HepG2 (cell line): Measurements from ENCODE around the gene RNF13. TPM values are rescaled to one million over a fixed set of nuclear protein-coding genes. Genes with fewer than 3 reads are reported as not detected.
A peak's percentile ranks its signal among the peaks of the same experiment; 100 is the strongest.

Experiments used
- ASH2L ChIP-seq: fragments of 300-600, 200-600 bp; sonication (generic); IDR thresholded peaks from 2 replicates; pipeline ENCODE4 v1.7.0; 2017; ENCODE audit warnings: low read depth, mild to moderate bottlenecking, moderate library complexity, mixed read lengths, low read length; ENCODE audit not compliant: insufficient read length
- CHD4 ChIP-seq: fragments of 200-600 bp; sonication (generic); IDR thresholded peaks from 2 replicates; pipeline ENCODE4 v1.7.0; 2017; ENCODE audit warnings: mild to moderate bottlenecking, low read length, borderline replicate concordance
- CTCF ChIP-seq: sonication (generic); formaldehyde crosslinking; IDR thresholded peaks from 2 replicates; pipeline ENCODE4 v1.5.0; 2020; ENCODE audit warnings: mild to moderate bottlenecking, missing genetic modification reagents, moderate library complexity
- DNMT3B ChIP-seq: conservative IDR thresholded peaks from 2 replicates; pipeline ENCODE4 v1.6.1; 2016; ENCODE audit warnings: missing biosample characterization, control low read depth
- EP300 ChIP-seq, 3 experiments: sonication (generic) in 1 of 3; formaldehyde crosslinking in 1 of 3; IDR thresholded peaks; 2 replicates each; pipeline versions ENCODE4 v1.5.1 to v1.6.1; 2011 to 2020; ENCODE audit warnings: low read depth in 2 of 3, low read length in 2 of 3, borderline replicate concordance in 1 of 3, improper control_type of control experiment in 1 of 3, mild to moderate bottlenecking in 1 of 3, missing genetic modification reagents in 1 of 3, moderate library complexity in 1 of 3
- GATAD1 ChIP-seq: IDR thresholded peaks from 2 replicates; pipeline ENCODE4 v1.6.1; 2016; ENCODE audit warnings: missing genetic modification reagents, missing compliant biosample characterization
- MTF1 ChIP-seq: sonication (generic); formaldehyde crosslinking; IDR thresholded peaks from 2 replicates; pipeline ENCODE4 v1.5.0; 2020; ENCODE audit warnings: missing genetic modification reagents
- MXD4 ChIP-seq: IDR thresholded peaks from 2 replicates; pipeline ENCODE4 v1.6.1; 2016; ENCODE audit warnings: mild to moderate bottlenecking, missing biosample characterization, missing genetic modification reagents
- NONO ChIP-seq, 2 experiments: fragments of 450-650 bp in 1 of 2; sonication (generic) in 1 of 2; formaldehyde crosslinking in 1 of 2; IDR thresholded peaks in 1 of 2; conservative IDR thresholded peaks in 1 of 2; 2 replicates each; pipeline versions ENCODE4 v1.6.1 to v1.8.0; 2017 to 2022; ENCODE audit warnings: mild to moderate bottlenecking in 1 of 2, missing genetic modification reagents in 1 of 2, moderate library complexity in 1 of 2
- NRL ChIP-seq: sonication (generic); formaldehyde crosslinking; IDR thresholded peaks from 2 replicates; pipeline ENCODE4 v1.5.0; 2020; ENCODE audit warnings: missing genetic modification reagents, mild to moderate bottlenecking, moderate library complexity, borderline replicate concordance
- SKI ChIP-seq: fragments of 450-650 bp; IDR thresholded peaks from one replicate; pipeline ENCODE4 v1.6.1; 2018; ENCODE audit warnings: mild to moderate bottlenecking; ENCODE audit not compliant: partially characterized antibody
- SSRP1 ChIP-seq: IDR thresholded peaks from 2 replicates; pipeline ENCODE4 v1.6.1; 2016; ENCODE audit warnings: control low read depth
- TRAFD1 ChIP-seq: sonication (generic); formaldehyde crosslinking; IDR thresholded peaks from 2 replicates; pipeline ENCODE4 v1.5.1; 2020; ENCODE audit warnings: missing genetic modification reagents, mild to moderate bottlenecking, borderline replicate concordance
- ZNF263 ChIP-seq: sonication (generic); formaldehyde crosslinking; IDR thresholded peaks from 2 replicates; pipeline ENCODE4 v1.4.0; 2020; ENCODE audit warnings: missing genetic modification reagents
- ZNF274 ChIP-seq: sonication (generic); formaldehyde crosslinking; IDR thresholded peaks from 2 replicates; pipeline ENCODE4 v1.5.1; 2020; ENCODE audit warnings: mild to moderate bottlenecking, missing genetic modification reagents
- ZNF343 ChIP-seq: sonication (generic); formaldehyde crosslinking; IDR thresholded peaks from 2 replicates; pipeline ENCODE4 v1.4.0; 2020; ENCODE audit warnings: mild to moderate bottlenecking, missing genetic modification reagents
- ZNF382 ChIP-seq: sonication (generic); formaldehyde crosslinking; IDR thresholded peaks from 2 replicates; pipeline ENCODE4 v1.5.0; 2020; ENCODE audit warnings: missing genetic modification reagents, mild to moderate bottlenecking, borderline replicate concordance
- ZNF383 ChIP-seq: sonication (generic); formaldehyde crosslinking; IDR thresholded peaks from 2 replicates; pipeline ENCODE4 v1.4.0; 2020; ENCODE audit warnings: missing genetic modification reagents, mild to moderate bottlenecking, borderline replicate concordance
- ZNF468 ChIP-seq: sonication (generic); formaldehyde crosslinking; IDR thresholded peaks from 2 replicates; pipeline ENCODE4 v1.8.0; 2022; ENCODE audit warnings: mild to moderate bottlenecking, moderate library complexity, missing genetic modification reagents
- ZNF558 ChIP-seq: sonication (generic); formaldehyde crosslinking; IDR thresholded peaks from 2 replicates; pipeline ENCODE4 v1.9.0; 2022; ENCODE audit warnings: mild to moderate bottlenecking, missing genetic modification reagents, borderline replicate concordance
- ZNF678 ChIP-seq: sonication (generic); formaldehyde crosslinking; IDR thresholded peaks from 2 replicates; pipeline ENCODE4 v1.4.0; 2020; ENCODE audit warnings: mild to moderate bottlenecking, missing genetic modification reagents
- ZSCAN29 ChIP-seq: sonication (generic); formaldehyde crosslinking; conservative IDR thresholded peaks from 2 replicates; pipeline ENCODE4 v1.4.0; 2020; ENCODE audit warnings: mild to moderate bottlenecking, missing genetic modification reagents
- ZUFSP ChIP-seq: sonication (generic); formaldehyde crosslinking; IDR thresholded peaks from 2 replicates; pipeline ENCODE4 v1.9.0; 2021; ENCODE audit warnings: missing genetic modification reagents, mild to moderate bottlenecking, borderline replicate concordance
- ZZZ3 ChIP-seq: sonication (generic); formaldehyde crosslinking; IDR thresholded peaks from 2 replicates; pipeline ENCODE4 v1.4.0; 2020; ENCODE audit warnings: missing genetic modification reagents, mild to moderate bottlenecking, borderline replicate concordance
- polyA plus RNA-seq, 8 experiments: library from polyadenylated mRNA; depleted of rRNA in 3 of 8; stranded (reverse) in 7 of 8; unstranded in 1 of 8; fragments of >200 nt; fragmentation: Illumina TruSeq in 4 of 8; extraction: Trizol in 4 of 8; gene quantifications; 2 replicates each; pipeline versions ENCODE4 v1.2.1 to v1.2.3, GENCODE V29; 2011 to 2016; ENCODE audit warnings: low read depth in 4 of 8, missing spikeins in 1 of 8, mixed read lengths in 1 of 8; ENCODE audit not compliant: insufficient read depth in 1 of 8
- total RNA-seq, 5 experiments: library from RNA; depleted of rRNA; stranded (reverse); fragments of >200 nt; fragmentation: Illumina TruSeq; extraction: Trizol; gene quantifications; 2 replicates each; pipeline ENCODE4 v1.2.3, GENCODE V29; 2016; ENCODE audit warnings: low read depth in 1 of 5

The RNF13 gene
- total and polyA plus RNA-seq, 2 of the 13 experiments (the other 11 are each of a cell fraction or from before 2014, with no cell fraction given), result 39.8 to 46.0 TPM

- TF ChIP-seq ZNF558 (CRISPR knock-in tag), result no peak; the same call in 1 of the 2 replicates
- no peak for TF ChIP-seq ZNF382 (CRISPR knock-in tag)
- TF ChIP-seq GATAD1 (CRISPR knock-in tag), result peak; percentile 65
- peak; percentile 70; the same call in 1 of the 2 replicates for TF ChIP-seq NRL (CRISPR knock-in tag)
- TF ChIP-seq SKI, result peak; percentile 11
- TF ChIP-seq ZNF468 (CRISPR knock-in tag), result 0 out of 2 replicates have a peak, but pooled peaks have one; percentile 73
- peak; percentile 89; the same call in 1 of the 2 replicates for TF ChIP-seq ZSCAN29 (CRISPR knock-in tag)
- TF ChIP-seq ZUFSP (CRISPR knock-in tag), result no peak
- TF ChIP-seq ZNF383, result no peak
- no peak for TF ChIP-seq NONO (IDR thresholded peaks at IDR 0.05)
- peak; percentile 88 for TF ChIP-seq NONO (CRISPR knock-in tag; conservative IDR thresholded peaks at IDR 0.05)
- no peak for TF ChIP-seq EP300 (IDR thresholded peaks at IDR 0.05; ENCODE audit: low read depth in 2 of 2, low read length in 2 of 2)
- peak; percentile 30; the same call in 1 of the 2 replicates for TF ChIP-seq EP300 (CRISPR knock-in tag; IDR thresholded peaks at IDR 0.05; ENCODE audit: borderline replicate concordance)
- peak; percentile 32; the same call in 1 of the 2 replicates for TF ChIP-seq ZNF274 (CRISPR knock-in tag)
- TF ChIP-seq DNMT3B (CRISPR knock-in tag), result no peak
- no peak for TF ChIP-seq ZZZ3
- no peak for TF ChIP-seq SSRP1 (CRISPR knock-in tag)
- peak; percentile 80 for TF ChIP-seq ZNF263 (CRISPR knock-in tag)
- peak; percentile 95 for TF ChIP-seq ASH2L
- peak; percentile 96 for TF ChIP-seq MXD4 (CRISPR knock-in tag)
- TF ChIP-seq ZNF678 (CRISPR knock-in tag), result peak; percentile 51; the same call in 1 of the 2 replicates
- TF ChIP-seq TRAFD1 (CRISPR knock-in tag), result no peak
- peak; percentile 74; the same call in 1 of the 2 replicates for TF ChIP-seq MTF1 (CRISPR knock-in tag)
- TF ChIP-seq CHD4, result no peak
- TF ChIP-seq CTCF, result no peak
- TF ChIP-seq ZNF343, result 0 out of 2 replicates have a peak, but pooled peaks have one; percentile 50
Observed at GRCh38 chr3:149970716-149971402, 157.8 kb downstream of the RNF13 start, which contains the start of gene PFN2 (continued).
